Activated CD8-positive, alpha-beta T cell treated with anti-CD3 and anti-CD28 coated beads for 36 hours (primary cell): Measurements from ENCODE around the gene KDM4C. TPM values are rescaled to one million over a fixed set of nuclear protein-coding genes. Genes with fewer than 3 reads are reported as not detected.

ENCODE experiments used
- ATAC-seq: fragments of 200-7000 bp; cut with Tn5 transposase; one replicate; pipeline ENCODE4 v1.10.0; 2021; ENCODE audit warnings: mild to moderate bottlenecking, moderate library complexity
- CTCF ChIA-PET: fragments of 350-600 bp; sonication (Branson Sonifier 250); formaldehyde crosslinking; loops from one replicate; lab custom pipeline; 2021; ENCODE audit warnings: antibody characterized with exemption; lab: Charles Lee
- POLR2A ChIA-PET: fragments of 350-600 bp; sonication (Branson Sonifier 250); formaldehyde crosslinking; loops from one replicate; lab custom pipeline; 2021; ENCODE audit warnings: antibody characterized with exemption; lab: Charles Lee
- DNase-seq: peaks from one replicate; pipeline ENCODE4 v3.0.0-alpha.2; 2020
- H3K27ac Mint-ChIP-seq: one replicate; pipeline ENCODE4 v1.8.0; 2021; ENCODE audit warnings: mild to moderate bottlenecking, mixed read lengths
- H3K27me3 Mint-ChIP-seq: one replicate; pipeline ENCODE4 v1.8.0; 2021; ENCODE audit warnings: mixed read lengths
- H3K36me3 Mint-ChIP-seq: one replicate; pipeline ENCODE4 v1.8.0; 2021; ENCODE audit warnings: low read depth, mixed read lengths
- H3K4me1 Mint-ChIP-seq: one replicate; pipeline ENCODE4 v1.8.0; 2021; ENCODE audit warnings: low read depth, mixed read lengths
- H3K4me3 Mint-ChIP-seq: one replicate; pipeline ENCODE4 v1.8.0; 2021; ENCODE audit warnings: mild to moderate bottlenecking, moderate library complexity, mixed read lengths
- H3K9me3 Mint-ChIP-seq: one replicate; pipeline ENCODE4 v1.8.0; 2021; ENCODE audit warnings: mixed read lengths
- CTCF ChIP-seq: fragments of 200-600 bp; IDR thresholded peaks from one replicate; pipeline ENCODE4 v1.8.0; 2022; ENCODE audit warnings: antibody characterized with exemption, mild to moderate bottlenecking
- intact Hi-C: fragments of 100-400 bp; cut with micrococcal nuclease; formaldehyde crosslinking; loops from one replicate; pipeline ENCODE4 v1.10.0; 2022
- total RNA-seq, 2 experiments: library from RNA; stranded (reverse); gene quantifications; one replicate each; pipeline ENCODE4 v1.2.3, GENCODE V29; 2021

Gene KDM4C
- total RNA-seq, 2 experiments from 2014 or later: 31.1 to 32.9 TPM

GRCh38 chr9:6977761-6978160 lies 220.0 kb downstream of the KDM4C start:
- DNase-seq (no peak), ATAC-seq (no peak)
- peaks cover 9% of the 10 kb centered on the region for H3K36me3 Mint-ChIP-seq
- H3K4me3 Mint-ChIP-seq: no peak overlapping the region
- intact Hi-C loops: no loop called here
- ChIA-PET POLR2A (no interaction called here), CTCF (no interaction called here)
- TF ChIP-seq CTCF: no peak
- H3K4me1 Mint-ChIP-seq: peaks cover 18% of the 10 kb centered on the region
- H3K27ac Mint-ChIP-seq: no peak overlapping the region
- no peaks in the 10 kb centered on the region for H3K9me3 Mint-ChIP-seq
- no peaks in the 10 kb centered on the region for H3K27me3 Mint-ChIP-seq

- Mint-ChIP-seq H3K27ac (no peak overlapping the region), H3K36me3 (peaks cover 12% of the 10 kb centered on the region), H3K27me3 (no peaks in the 10 kb centered on the region), H3K4me3 (no peak overlapping the region), H3K9me3 (no peaks in the 10 kb centered on the region), H3K4me1 (peaks cover 13% of the 10 kb centered on the region)
- ATAC-seq (no peak), DNase-seq (no peak)
- CTCF ChIA-PET: no interaction called here
- no peak for TF ChIP-seq CTCF
- POLR2A ChIA-PET: no interaction called here
- intact Hi-C loops: no loop called here
Observed at GRCh38 chr9:6978591-6978990, 220.8 kb downstream of the KDM4C start.

GRCh38 chr9:6984941-6985578 lies 227.3 kb downstream of the KDM4C start:
- Mint-ChIP-seq H3K4me3 (no peak overlapping the region), H3K27ac (no peak overlapping the region), H3K9me3 (no peaks in the 10 kb centered on the region), H3K36me3 (peaks cover 33% of the 10 kb centered on the region), H3K27me3 (no peaks in the 10 kb centered on the region), H3K4me1 (no peaks in the 10 kb centered on the region)
- POLR2A ChIA-PET: no interaction called here
- CTCF ChIA-PET: interaction anchor here (0.9 to 3.1 kb wide), 2 partner anchors 8 to 158 kb away, joined by 3 to 14 read pairs; no protein-coding TSS in a partner anchor
- ATAC-seq (no peak), DNase-seq (no peak)
- intact Hi-C loops: no loop called here
- TF ChIP-seq CTCF: no peak

GRCh38 chr9:6986141-6986815 lies 228.5 kb downstream of the KDM4C start:
- Mint-ChIP-seq H3K27ac (no peak overlapping the region), H3K4me1 (no peaks in the 10 kb centered on the region), H3K27me3 (no peaks in the 10 kb centered on the region), H3K4me3 (no peak overlapping the region), H3K36me3 (peaks cover 40% of the 10 kb centered on the region), H3K9me3 (no peaks in the 10 kb centered on the region)
- ChIA-PET CTCF (interaction anchor here (3.1 kb wide), 1 partner anchor 159 kb away, joined by 14 read pairs; no protein-coding TSS in a partner anchor), POLR2A (interaction anchor here (0.9 kb wide), 1 partner anchor 20 kb away, joined by 3 read pairs; no protein-coding TSS in a partner anchor)
- intact Hi-C loops: no loop called here
- no peak for ATAC-seq
- no peak for TF ChIP-seq CTCF
- no peak for DNase-seq

- Mint-ChIP-seq H3K4me3 (no peak overlapping the region), H3K27me3 (no peaks in the 10 kb centered on the region), H3K9me3 (no peaks in the 10 kb centered on the region), H3K36me3 (peaks cover 35% of the 10 kb centered on the region), H3K27ac (no peak overlapping the region), H3K4me1 (no peaks in the 10 kb centered on the region)
- ChIA-PET POLR2A (no interaction called here), CTCF (interaction anchor here (3.1 kb wide), 1 partner anchor 160 kb away, joined by 14 read pairs; no protein-coding TSS in a partner anchor)
- DNase-seq: no peak
- no peak for TF ChIP-seq CTCF
- intact Hi-C loops: no loop called here
- ATAC-seq: no peak
Observed at GRCh38 chr9:6987381-6987780, 229.6 kb downstream of the KDM4C start.
